HCT116 (cell line): ENCODE results near the gene RASGEF1C. TPM values are rescaled to one million over a fixed set of nuclear protein-coding genes. Genes with fewer than 3 reads are reported as not detected.
A peak's percentile ranks its signal among the peaks of the same experiment; 100 is the strongest.

Source experiments
- ATAC-seq: fragments of 200-7000 bp; cut with Tn5 transposase; 2 replicates; pipeline ENCODE4 v1.9.1; 2020; ENCODE audit warnings: mild to moderate bottlenecking, moderate library complexity
- BruUV-seq: library from RNA; stranded (reverse); fragments of 400-500 nt; replicated peaks from 2 replicates; lab custom pipeline; 2021; lab: Mats Ljungman, UMichigan
- CTCF ChIA-PET: fragments of 300-600 bp; sonication (Branson Sonifier 250); formaldehyde crosslinking; loops from one replicate; lab custom pipeline; 2021; ENCODE audit warnings: antibody characterized with exemption; lab: Charles Lee
- POLR2A ChIA-PET: fragments of 300-600, 350-600 bp; sonication (Branson Sonifier 250); formaldehyde crosslinking; loops from one replicate; lab custom pipeline; 2021; ENCODE audit warnings: antibody characterized with exemption; lab: Charles Lee
- RAD21 ChIA-PET, 2 experiments: fragments of 300-600 bp; sonication (Branson Sonifier 250); formaldehyde crosslinking; loops; one replicate each; lab custom pipeline; 2023; ENCODE audit warnings: low total read pairs in 2 of 2; ENCODE audit not compliant: uncharacterized antibody in 2 of 2, unreplicated experiment in 2 of 2, low non-redundant PET in 1 of 2; lab: Charles Lee
- DNase-seq: peaks from one replicate; pipeline ENCODE4 v3.0.0-alpha.2; 2010; ENCODE audit warnings: low read depth, low spot score
- H2AFZ ChIP-seq: fragments of 200-600 bp; shearing (Covaris generic), sonication (generic); 2 replicates; pipeline ENCODE4 v1.6.1; 2017; ENCODE audit warnings: low read depth, mixed run types, mixed read lengths, antibody characterized with exemption, low read length; ENCODE audit not compliant: poor library complexity, severe bottlenecking
- H3K27ac ChIP-seq: 2 replicates; pipeline ENCODE4 v1.5.1; 2012; ENCODE audit warnings: low read depth, low read length
- H3K27me3 ChIP-seq: fragments of 200-600 bp; sonication (generic); 2 replicates; pipeline ENCODE4 v1.6.1; 2016; ENCODE audit warnings: mixed run types, low read length, mixed read lengths; ENCODE audit not compliant: insufficient read depth
- H3K36me3 ChIP-seq, 2 experiments: fragments of 200-500 bp in 1 of 2; fragments of 200-600 bp in 1 of 2; sonication (Bioruptor generic) in 1 of 2; sonication (generic) in 1 of 2; 2 replicates each; pipeline versions ENCODE4 v1.5.1 to v1.6.1; 2014 to 2016; ENCODE audit warnings: low read length in 2 of 2, inconsistent platforms in 1 of 2, mixed read lengths in 1 of 2, mixed run types in 1 of 2; ENCODE audit not compliant: insufficient read depth in 2 of 2, control insufficient read depth in 1 of 2
- H3K4me1 ChIP-seq, 2 experiments: fragments of 200-600 bp in 1 of 2; sonication (generic) in 1 of 2; 2 replicates each; pipeline versions ENCODE4 v1.5.1 to v1.6.1; 2012 to 2017; ENCODE audit warnings: low read length in 2 of 2, inconsistent platforms in 1 of 2, mild to moderate bottlenecking in 1 of 2, mixed read lengths in 1 of 2, mixed run types in 1 of 2, moderate library complexity in 1 of 2; ENCODE audit not compliant: insufficient read depth in 2 of 2, control insufficient read depth in 1 of 2
- H3K4me2 ChIP-seq: fragments of 200-600 bp; sonication (generic); 2 replicates; pipeline ENCODE4 v1.6.1; 2017; ENCODE audit warnings: mixed run types, low read length, mixed read lengths
- H3K4me3 ChIP-seq, 2 experiments: fragments of 200-600 bp in 1 of 2; sonication (generic) in 1 of 2; replicated peaks in 1 of 2; 2 replicates each; pipeline ENCODE4 v1.5.1; 2011 to 2016; ENCODE audit warnings: low read length in 2 of 2, control low read depth in 1 of 2, low read depth in 1 of 2, mild to moderate bottlenecking in 1 of 2, mixed read lengths in 1 of 2, mixed run types in 1 of 2
- H3K79me2 ChIP-seq: fragments of 200-600 bp; sonication (generic); 2 replicates; pipeline ENCODE4 v1.6.1; 2017; ENCODE audit warnings: mild to moderate bottlenecking, mixed run types, low read length, moderate library complexity, mixed read lengths; ENCODE audit not compliant: insufficient read depth
- H3K9ac ChIP-seq: fragments of 200-600 bp; sonication (generic); 2 replicates; pipeline ENCODE4 v1.6.1; 2016; ENCODE audit warnings: low read length, mixed read lengths
- H3K9me2 ChIP-seq: fragments of 200-600 bp; sonication (generic), shearing (Covaris generic); 2 replicates; pipeline ENCODE4 v1.6.1; 2017; ENCODE audit warnings: mixed run types, mild to moderate bottlenecking, moderate library complexity; ENCODE audit not compliant: insufficient read depth
- H3K9me3 ChIP-seq, 2 experiments: fragments of 200-500 bp in 1 of 2; fragments of 200-600 bp in 1 of 2; sonication (Bioruptor generic) in 1 of 2; sonication (generic) in 1 of 2; 2 replicates each; pipeline ENCODE4 v1.6.1; 2014 to 2017; ENCODE audit warnings: low read length in 2 of 2, mixed read lengths in 2 of 2, inconsistent platforms in 1 of 2, low read depth in 1 of 2, mild to moderate bottlenecking in 1 of 2, mixed run types in 1 of 2, moderate library complexity in 1 of 2; ENCODE audit not compliant: control insufficient read depth in 1 of 2, insufficient read depth in 1 of 2
- H4K20me1 ChIP-seq: fragments of 200-600 bp; sonication (generic), shearing (Covaris generic); 2 replicates; pipeline ENCODE4 v1.6.1; 2017; ENCODE audit warnings: mixed run types, mild to moderate bottlenecking, moderate library complexity; ENCODE audit not compliant: insufficient read depth
- CTCF ChIP-seq, 3 experiments: fragments of 200-600 bp in 1 of 3; sonication (generic) in 1 of 3; IDR thresholded peaks in 2 of 3; conservative IDR thresholded peaks in 1 of 3; 2 replicates each; pipeline ENCODE4 v1.5.1; 2012 to 2017; ENCODE audit warnings: low read depth in 2 of 3, low read length in 2 of 3, antibody characterized with exemption in 1 of 3, borderline replicate concordance in 1 of 3, control low read depth in 1 of 3, mild to moderate bottlenecking in 1 of 3, mixed read lengths in 1 of 3, mixed run types in 1 of 3, moderate library complexity in 1 of 3; ENCODE audit not compliant: insufficient read depth in 1 of 3
- EZH2 ChIP-seq: fragments of 200-600 bp; sonication (generic); IDR thresholded peaks from 2 replicates; pipeline ENCODE4 v1.6.1; 2017; ENCODE audit warnings: antibody characterized with exemption, mixed run types
- EZH2phosphoT487 ChIP-seq: fragments of 200-600 bp; IDR thresholded peaks from 2 replicates; pipeline ENCODE4 v1.6.1; 2018; ENCODE audit warnings: antibody characterized with exemption, borderline replicate concordance
- MAX ChIP-seq: IDR thresholded peaks from 2 replicates; pipeline ENCODE4 v1.6.1; 2012
- POLR2A ChIP-seq: IDR thresholded peaks from 2 replicates; pipeline ENCODE4 v1.7.0; 2011; ENCODE audit warnings: borderline replicate concordance; ENCODE audit not compliant: insufficient read depth, insufficient read length; ENCODE audit errors: extremely low read depth
- RAD21 ChIP-seq: IDR thresholded peaks from 2 replicates; pipeline ENCODE4 v1.6.1; 2012; ENCODE audit warnings: low read depth, mild to moderate bottlenecking
- REST ChIP-seq: IDR thresholded peaks from 2 replicates; pipeline ENCODE4 v1.6.1; 2012; ENCODE audit warnings: low read depth
- SIN3A ChIP-seq: IDR thresholded peaks from 2 replicates; pipeline ENCODE4 v1.6.1; 2012; ENCODE audit warnings: low read depth
- SP1 ChIP-seq: IDR thresholded peaks from 2 replicates; pipeline ENCODE4 v1.6.1; 2012; ENCODE audit warnings: low read depth
- ZNF274 ChIP-seq: fragments of 200-500 bp; sonication (Bioruptor generic); IDR thresholded peaks from 2 replicates; pipeline ENCODE4 v1.6.1; 2014; ENCODE audit warnings: mild to moderate bottlenecking, low read depth, low read length, inconsistent platforms
- intact Hi-C: fragments of 100-400 bp; cut with micrococcal nuclease; formaldehyde crosslinking; loops from 2 replicates; pipeline ENCODE4 v1.10.0; 2022
- total RNA-seq: library from RNA; stranded (reverse); gene quantifications from one replicate; pipeline ENCODE4 v1.2.1, GENCODE V29; 2021; ENCODE audit not compliant: unreplicated experiment

The RASGEF1C gene
- total RNA-seq, 1 experiment from 2014 or later: 1.2 TPM

- TF ChIP-seq ZNF274 (no peak), CTCF (IDR thresholded peaks at IDR 0.05 in 2 of 3, conservative IDR thresholded peaks at IDR 0.05 in 1 of 3; ENCODE audit: borderline replicate concordance in 1 of 3, insufficient read depth in 1 of 3, low read depth in 2 of 3, low read length in 2 of 3) (0 out of 6 replicates have a peak, but pooled peaks of 1 of the 3 experiments have one; percentile 11)
- Histone ChIP-seq H3K4me3 (no peak overlapping the region), H4K20me1 (no peaks in the 10 kb centered on the region), H3K27me3 (no peaks in the 10 kb centered on the region), H3K27ac (no peak overlapping the region), H3K79me2 (no peaks in the 10 kb centered on the region), H3K9me2 (no peaks in the 10 kb centered on the region), H3K4me2 (no peak overlapping the region), H3K9me3 (no peaks in the 10 kb centered on the region), H3K9ac (no peak overlapping the region), H3K4me1 (no peaks in the 10 kb centered on the region), H2AFZ (no peak overlapping the region), H3K36me3 (no peaks in the 10 kb centered on the region)
- ATAC-seq: 0 out of 2 replicates have a peak, but pooled peaks have one; percentile 30
- ChIA-PET RAD21 (no interaction called here), CTCF (no interaction called here), POLR2A (no interaction called here)
- DNase-seq: no peak
- no TSS peak for BruUV-seq
- intact Hi-C loops: no loop called here
Measured at GRCh38 chr5:180156141-180156540, 52.9 kb downstream of the RASGEF1C start.

- ChIA-PET POLR2A (no interaction called here), CTCF (no interaction called here), RAD21 (no interaction called here)
- no peak for ATAC-seq
- Histone ChIP-seq H3K4me2 (no peak overlapping the region), H2AFZ (no peak overlapping the region), H3K4me1 (no peaks in the 10 kb centered on the region), H3K4me3 (no peak overlapping the region), H3K9me2 (no peaks in the 10 kb centered on the region), H3K27ac (no peak overlapping the region), H4K20me1 (no peaks in the 10 kb centered on the region), H3K9ac (no peak overlapping the region), H3K36me3 (no peaks in the 10 kb centered on the region), H3K27me3 (no peaks in the 10 kb centered on the region), H3K9me3 (no peaks in the 10 kb centered on the region), H3K79me2 (no peaks in the 10 kb centered on the region)
- intact Hi-C loops: no loop called here
- DNase-seq: no peak
- no TSS peak for BruUV-seq
- TF ChIP-seq RAD21 (no peak), CTCF (IDR thresholded peaks at IDR 0.05 in 2 of 3, conservative IDR thresholded peaks at IDR 0.05 in 1 of 3; ENCODE audit: borderline replicate concordance in 1 of 3, insufficient read depth in 1 of 3, low read depth in 2 of 3, low read length in 2 of 3) (no peak), SIN3A (no peak), MAX (no peak), EZH2phosphoT487 (no peak), REST (no peak), EZH2 (no peak), POLR2A (no peak), ZNF274 (no peak), SP1 (no peak)
Measured at GRCh38 chr5:180155365-180155926, 53.6 kb downstream of the RASGEF1C start.
